HG02678 (cell line): ENCODE data around the gene NETO2.
"Not testable (repeated sequence)": the region's sequence is repeated elsewhere in the genome, so short reads cannot be mapped to it uniquely, and the experiment has no call there.

Experiments used
- ATAC-seq: cut with Tn5 transposase; IDR thresholded peaks from one replicate; pipeline ENCODE4 v1.9.1; 2021; ENCODE audit warnings: mild to moderate bottlenecking, moderate library complexity; ENCODE audit not compliant: unreplicated experiment

Gene NETO2, protein sequence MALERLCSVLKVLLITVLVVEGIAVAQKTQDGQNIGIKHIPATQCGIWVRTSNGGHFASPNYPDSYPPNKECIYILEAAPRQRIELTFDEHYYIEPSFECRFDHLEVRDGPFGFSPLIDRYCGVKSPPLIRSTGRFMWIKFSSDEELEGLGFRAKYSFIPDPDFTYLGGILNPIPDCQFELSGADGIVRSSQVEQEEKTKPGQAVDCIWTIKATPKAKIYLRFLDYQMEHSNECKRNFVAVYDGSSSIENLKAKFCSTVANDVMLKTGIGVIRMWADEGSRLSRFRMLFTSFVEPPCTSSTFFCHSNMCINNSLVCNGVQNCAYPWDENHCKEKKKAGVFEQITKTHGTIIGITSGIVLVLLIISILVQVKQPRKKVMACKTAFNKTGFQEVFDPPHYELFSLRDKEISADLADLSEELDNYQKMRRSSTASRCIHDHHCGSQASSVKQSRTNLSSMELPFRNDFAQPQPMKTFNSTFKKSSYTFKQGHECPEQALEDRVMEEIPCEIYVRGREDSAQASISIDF

DNA sequence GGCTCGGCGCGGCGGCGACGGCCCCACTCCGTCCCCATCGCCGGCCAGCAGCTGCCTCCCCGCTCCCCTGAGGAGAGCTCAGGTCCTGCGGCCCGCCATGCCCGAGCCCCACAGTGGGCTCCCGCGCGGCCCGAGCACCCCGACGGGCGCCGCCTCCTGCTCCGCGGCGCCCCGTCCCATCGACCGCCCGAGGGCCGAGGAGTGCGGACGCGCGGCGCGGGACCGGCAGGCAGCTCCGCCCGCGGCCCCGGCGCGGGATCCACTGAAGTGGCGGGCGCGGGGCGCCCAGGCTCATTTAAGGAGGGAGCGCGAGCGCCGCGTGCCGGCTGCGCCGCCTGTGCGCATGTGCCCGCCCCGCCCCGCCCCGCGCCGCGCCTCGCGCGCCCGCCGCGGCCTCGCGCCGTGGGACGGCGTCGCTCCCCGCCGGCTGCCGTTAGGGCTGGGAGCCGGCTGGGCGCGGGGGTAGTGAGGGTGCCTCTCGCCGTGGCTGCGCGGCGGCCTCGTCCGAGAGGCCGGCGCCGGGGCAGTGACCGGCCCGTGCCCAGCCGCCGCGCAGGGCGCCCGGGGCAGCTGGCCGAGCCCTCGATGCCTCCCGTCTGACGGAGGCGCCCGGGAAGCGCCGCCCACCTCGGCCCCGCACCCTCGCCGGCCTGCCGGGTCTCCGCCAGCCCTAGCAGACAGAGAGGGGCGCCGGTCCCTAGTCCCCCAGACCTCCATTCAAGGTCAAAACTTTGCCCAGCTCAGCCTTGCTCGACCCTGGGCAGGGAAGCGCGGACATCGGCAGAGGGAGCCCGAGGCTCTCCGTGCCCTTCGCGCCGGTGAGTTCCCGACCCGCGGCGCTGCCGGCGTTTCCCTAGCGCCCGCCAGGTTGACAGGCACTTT, at the start of gene NETO2:
Gene NETO2 (minus strand): TSS at position 269 of the 882 bp plus-strand sequence. CDS start 333 bp downstream, outside the sequence.
- peak; percentile 55 for ATAC-seq

GRCh38 chr16:47182318-47182717, 38.6 kb upstream of the NETO2 start:
- no peak for ATAC-seq

- ATAC-seq, result not testable (repeated sequence)
Measured at GRCh38 chr16:47181066-47181465, 37.3 kb upstream of the NETO2 start.

DNA sequence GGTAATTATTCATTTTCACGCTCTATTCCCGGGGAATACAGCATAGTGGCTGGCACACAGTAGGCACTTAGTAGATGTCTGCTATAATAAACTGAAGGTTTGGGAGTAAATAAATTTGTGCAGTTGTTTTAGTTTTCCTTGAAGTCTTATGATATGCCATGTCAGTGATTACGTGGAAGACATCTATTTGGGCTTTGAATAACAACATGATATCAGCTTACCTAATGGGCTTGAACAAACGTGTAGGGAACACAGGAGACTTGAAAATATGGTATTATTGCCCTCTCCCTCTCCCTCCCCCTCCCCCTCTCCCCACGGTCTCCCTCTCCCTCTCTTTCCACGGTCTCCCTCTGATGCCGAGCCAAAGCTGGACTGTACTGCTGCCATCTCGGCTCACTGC, 36.3 kb upstream of the NETO2 start:
- ATAC-seq, result no peak

- no peak for ATAC-seq
Measured at GRCh38 chr16:47175152-47175551, 31.4 kb upstream of the NETO2 start.

- no peak for ATAC-seq
Measured at GRCh38 chr16:47162670-47163420, 19.1 kb upstream of the NETO2 start.

- no peak for ATAC-seq
Measured at GRCh38 chr16:47161464-47161863, 17.7 kb upstream of the NETO2 start.

GRCh38 chr16:47160422-47160821, 16.7 kb upstream of the NETO2 start:
- no peak for ATAC-seq

DNA sequence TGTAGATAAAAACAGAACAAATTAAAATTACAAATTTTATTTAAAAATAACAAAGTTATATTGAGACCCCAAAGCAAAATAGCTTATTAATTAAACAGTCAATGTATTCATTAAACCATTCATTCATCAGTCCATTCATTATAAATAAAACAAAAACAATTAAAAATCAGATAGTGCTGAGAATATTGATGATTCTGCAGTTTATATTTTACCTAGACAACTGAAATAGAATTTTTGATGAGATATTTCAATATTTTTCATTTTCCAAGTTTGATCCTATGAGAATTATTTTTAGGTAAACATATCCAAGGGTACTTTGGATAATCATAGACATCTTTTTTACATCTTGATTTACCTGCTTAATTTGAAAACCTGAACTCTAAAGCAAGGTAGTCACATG, 15.2 kb upstream of the NETO2 start:
- no peak for ATAC-seq

- no peak for ATAC-seq
Measured at GRCh38 chr16:47156680-47157215, 13.0 kb upstream of the NETO2 start.

GRCh38 chr16:47152501-47152900, 8.8 kb upstream of the NETO2 start:
- not testable (repeated sequence) for ATAC-seq

DNA sequence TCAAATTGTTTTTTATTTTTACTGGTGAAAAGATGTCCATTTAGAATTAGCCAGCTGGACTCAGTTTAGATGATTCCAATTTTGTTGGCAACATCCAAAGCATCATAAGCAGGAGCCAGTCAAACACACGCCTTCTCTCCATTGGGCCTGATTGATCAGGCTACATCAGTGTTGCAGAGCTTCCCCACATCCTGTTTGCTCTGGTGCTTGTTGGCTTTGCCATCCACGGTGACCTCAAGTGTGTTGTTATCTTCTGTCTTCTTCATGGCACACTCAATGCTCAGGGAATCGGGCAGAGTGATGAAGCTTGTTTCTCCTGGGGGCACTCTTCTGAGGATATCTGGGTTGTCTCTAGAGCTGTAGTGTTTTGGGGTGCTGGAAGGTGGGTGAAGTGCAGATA, 6.3 kb upstream of the NETO2 start:
- ATAC-seq, result no peak

DNA sequence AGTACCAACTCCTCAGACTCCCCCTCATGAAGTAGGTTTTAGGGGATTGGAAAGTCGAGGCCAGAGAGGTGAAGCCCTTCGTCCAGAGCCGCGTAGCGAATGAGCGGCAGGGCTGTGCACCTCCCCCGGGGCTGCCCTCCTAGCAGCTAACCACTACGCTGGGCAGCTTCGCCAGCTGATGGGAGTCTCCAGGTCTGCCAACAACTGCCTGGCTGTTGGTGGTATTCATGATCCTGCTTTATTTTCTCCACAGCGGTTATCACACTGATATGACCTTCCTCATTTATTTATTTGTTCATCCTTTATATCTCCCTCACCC, 773 bp upstream of the NETO2 start:
- ATAC-seq, result no peak

- ATAC-seq, result peak; percentile 64
Measured at GRCh38 chr16:47142821-47143676, 696 bp downstream of the NETO2 start.

GRCh38 chr16:47142486-47142820, 1.3 kb downstream of the NETO2 start:
- ATAC-seq, result no peak

DNA sequence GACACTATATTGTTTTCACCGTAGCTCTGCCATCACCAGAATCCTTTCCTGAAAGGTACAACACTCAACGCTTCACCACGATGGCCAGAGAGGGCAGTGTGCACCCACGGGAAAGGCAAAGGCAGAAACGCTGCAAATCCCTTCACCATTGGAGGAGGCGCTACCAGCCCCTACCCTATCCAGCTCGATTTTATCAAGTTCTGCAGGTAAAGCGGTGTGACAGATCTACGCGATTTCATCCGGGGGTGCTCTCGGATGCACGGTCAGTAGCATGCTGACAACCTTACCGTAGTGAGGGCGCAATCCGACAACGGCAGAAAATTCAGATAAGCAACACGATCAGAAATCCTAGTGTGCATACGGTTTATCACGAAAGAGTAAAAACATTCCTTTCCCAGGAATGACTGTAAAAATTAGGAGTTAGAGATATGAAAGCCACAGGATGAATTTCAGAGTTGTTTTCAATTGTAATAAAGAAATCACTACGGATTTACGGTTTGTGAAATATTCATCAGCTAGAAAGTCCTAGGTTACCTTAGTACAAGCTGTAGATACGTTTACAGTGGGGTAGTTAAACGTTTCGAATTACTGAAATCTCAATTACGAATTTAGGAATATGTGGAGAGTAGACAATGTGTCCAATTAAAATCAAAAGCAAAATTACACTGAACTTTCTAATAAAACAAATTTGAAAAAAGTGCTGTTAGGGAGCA, 1.8 kb downstream of the NETO2 start:
- peak; percentile 52 for ATAC-seq

DNA sequence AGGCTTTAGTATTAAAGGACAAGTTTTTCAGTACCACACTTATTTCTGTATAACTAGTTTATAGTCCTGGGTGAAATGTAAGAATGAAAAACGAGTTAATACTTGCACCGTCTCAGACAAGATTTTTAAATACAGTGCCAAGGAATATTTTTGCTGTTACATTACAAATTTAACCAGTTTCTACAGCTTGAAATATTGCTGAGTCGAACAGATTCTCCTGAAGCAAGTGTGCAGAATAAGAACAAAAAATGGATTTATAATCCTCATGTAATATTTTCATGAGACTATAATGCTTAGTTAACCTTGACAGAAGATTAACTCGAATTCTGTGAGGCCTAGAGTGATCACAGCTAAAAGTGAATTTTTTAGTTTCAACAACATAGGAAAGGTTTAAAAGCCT, 3.1 kb downstream of the NETO2 start:
- ATAC-seq, result no peak

- no peak for ATAC-seq
Measured at GRCh38 chr16:47139561-47140185, 4.1 kb downstream of the NETO2 start.

GRCh38 chr16:47137925-47138324, 5.8 kb downstream of the NETO2 start:
- ATAC-seq, result not testable (repeated sequence)
